ENCODE measurements around the gene CIB1.

DNA sequence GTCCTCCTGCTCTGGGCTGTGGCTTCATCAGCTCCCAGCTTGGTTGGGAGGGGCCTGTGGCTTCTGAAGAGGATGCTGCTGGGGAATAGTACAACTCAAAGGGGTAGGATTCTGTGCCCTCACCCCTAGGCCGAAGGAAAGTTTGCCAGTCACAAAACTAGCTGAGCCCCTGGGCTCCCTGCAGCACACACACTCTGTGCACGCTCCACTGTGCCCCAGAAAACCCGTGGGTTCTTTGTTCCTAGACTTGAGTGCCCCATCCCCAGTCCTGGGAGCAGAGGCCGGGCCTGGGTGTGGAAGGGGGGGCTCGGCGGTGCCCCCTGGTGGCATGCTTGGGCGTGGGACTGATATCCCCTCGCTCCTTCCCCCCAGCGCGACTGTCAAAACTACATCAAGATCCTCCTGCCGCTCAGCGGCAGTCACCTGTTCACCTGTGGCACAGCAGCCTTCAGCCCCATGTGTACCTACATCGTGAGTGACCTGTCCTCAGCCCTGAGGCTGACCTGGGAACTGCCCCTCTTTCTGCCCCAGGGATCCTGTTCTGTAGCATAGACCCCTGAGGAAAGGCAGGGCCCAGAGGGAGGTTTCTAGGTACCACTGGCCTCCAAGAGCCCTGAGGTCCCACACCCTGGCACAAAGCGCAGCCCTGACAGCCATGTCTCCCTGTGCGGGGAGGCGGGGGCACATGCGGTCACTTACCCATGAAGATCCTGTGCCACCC, 14.2 kb downstream of the CIB1 start:
- TF ChIP-seq POLR2A (IDR thresholded peaks at IDR 0.05; ENCODE audit: low read depth, low read length): no peak
- TF ChIP-seq POLR2AphosphoS5 (IDR thresholded peaks at IDR 0.05; ENCODE audit: low read depth, low read length): no peak

All from GM12891 (cell line).